K562 (cell line): ENCODE results near the gene PIP4K2A. TPM values are rescaled to one million over a fixed set of nuclear protein-coding genes. Genes with fewer than 3 reads are reported as not detected.

ENCODE experiments used
- BMI1 ChIP-seq: fragments of 150-350 bp; IDR thresholded peaks from 2 replicates; pipeline ENCODE4 v1.6.1; 2014; ENCODE audit warnings: low read length
- CBFB ChIP-seq: sonication (generic); formaldehyde crosslinking; IDR thresholded peaks from 2 replicates; pipeline ENCODE4 v1.4.0; 2020; ENCODE audit warnings: mild to moderate bottlenecking, missing genetic modification reagents
- GTF2E2 ChIP-seq: fragments of 200-800 bp; sonication (Bioruptor generic); IDR thresholded peaks from 2 replicates; pipeline ENCODE4 v1.6.1; 2016; ENCODE audit warnings: missing genetic modification characterization, missing compliant biosample characterization
- ZNF398 ChIP-seq: fragments of 250-450 bp; sonication (Bioruptor Pico); IDR thresholded peaks from 2 replicates; pipeline ENCODE4 v1.8.0; 2021; ENCODE audit warnings: moderate library complexity, mild to moderate bottlenecking, inconsistent platforms
- ZNF511 ChIP-seq: sonication (generic); formaldehyde crosslinking; IDR thresholded peaks from 2 replicates; pipeline ENCODE4 v1.8.0; 2022; ENCODE audit warnings: mild to moderate bottlenecking, missing genetic modification reagents
- ZNF696 ChIP-seq: fragments of 250-450 bp; sonication (Bioruptor Pico); conservative IDR thresholded peaks from 2 replicates; pipeline ENCODE4 v1.4.0; 2020; ENCODE audit warnings: mild to moderate bottlenecking, moderate library complexity
- ZNF75A ChIP-seq: fragments of 450-650 bp; formaldehyde crosslinking; IDR thresholded peaks from 2 replicates; pipeline ENCODE4 v1.4.0; 2020; ENCODE audit warnings: mild to moderate bottlenecking
- polyA plus RNA-seq, 8 experiments: library from polyadenylated mRNA; depleted of rRNA in 4 of 8; stranded (reverse) in 5 of 8; unstranded in 3 of 8; fragments of >200 nt; fragmentation: Nextera tagmentation in 2 of 8; fragmentation: Illumina TruSeq in 1 of 8; extraction: Ambion mirVana in 2 of 8; extraction: Trizol in 1 of 8; gene quantifications; 2 replicates each; pipeline versions ENCODE4 v1.2.1 to v1.2.3, GENCODE V29; 2011 to 2014; ENCODE audit warnings: inconsistent platforms in 1 of 8, missing spikeins in 1 of 8
- total RNA-seq, 7 experiments: library from RNA; depleted of rRNA in 6 of 7; stranded (reverse); fragments of >200 nt in 6 of 7; fragmentation: Illumina TruSeq in 2 of 7; extraction: Trizol in 2 of 7; gene quantifications; 2 replicates each; pipeline versions ENCODE4 v1.2.1 to v1.2.3, GENCODE V29; 2011 to 2021; ENCODE audit warnings: low replicate concordance in 1 of 7
- TF ChIP-seq, protein P1 (sequence below): fragments of 450-650 bp; IDR thresholded peaks from 2 replicates; pipeline ENCODE4 v1.6.1; 2016; ENCODE audit warnings: mild to moderate bottlenecking, moderate library complexity

Gene PIP4K2A
- total and polyA plus RNA-seq, 9 of the 15 experiments (the other 6 are each of a cell fraction or from before 2014, with no cell fraction given): 35.6 to 117 (median 71.9) TPM

DNA sequence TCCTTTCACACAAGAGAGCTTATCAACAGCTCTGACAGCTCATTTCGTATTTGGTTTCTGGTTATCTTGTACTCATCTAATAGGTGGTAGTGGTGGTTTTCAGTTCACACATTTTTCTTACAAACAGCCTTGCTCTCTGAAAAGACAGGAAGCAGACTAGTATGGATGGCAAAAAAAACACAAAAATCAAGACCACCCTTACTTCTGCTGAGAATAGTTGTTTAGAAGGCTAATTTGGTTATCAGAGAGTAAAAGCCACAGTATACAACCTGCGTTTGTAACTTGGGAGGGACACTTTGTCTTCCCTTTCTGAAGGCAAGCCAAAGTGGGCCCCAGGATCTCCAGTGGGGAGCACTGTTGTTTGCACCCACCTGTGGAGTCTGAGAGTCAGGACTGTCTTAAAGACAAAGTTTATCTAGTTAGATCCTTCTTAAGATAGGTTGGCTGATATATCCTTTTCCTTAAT, 68.0 kb downstream of the PIP4K2A start (continued):
- TF ChIP-seq, protein P1, sequence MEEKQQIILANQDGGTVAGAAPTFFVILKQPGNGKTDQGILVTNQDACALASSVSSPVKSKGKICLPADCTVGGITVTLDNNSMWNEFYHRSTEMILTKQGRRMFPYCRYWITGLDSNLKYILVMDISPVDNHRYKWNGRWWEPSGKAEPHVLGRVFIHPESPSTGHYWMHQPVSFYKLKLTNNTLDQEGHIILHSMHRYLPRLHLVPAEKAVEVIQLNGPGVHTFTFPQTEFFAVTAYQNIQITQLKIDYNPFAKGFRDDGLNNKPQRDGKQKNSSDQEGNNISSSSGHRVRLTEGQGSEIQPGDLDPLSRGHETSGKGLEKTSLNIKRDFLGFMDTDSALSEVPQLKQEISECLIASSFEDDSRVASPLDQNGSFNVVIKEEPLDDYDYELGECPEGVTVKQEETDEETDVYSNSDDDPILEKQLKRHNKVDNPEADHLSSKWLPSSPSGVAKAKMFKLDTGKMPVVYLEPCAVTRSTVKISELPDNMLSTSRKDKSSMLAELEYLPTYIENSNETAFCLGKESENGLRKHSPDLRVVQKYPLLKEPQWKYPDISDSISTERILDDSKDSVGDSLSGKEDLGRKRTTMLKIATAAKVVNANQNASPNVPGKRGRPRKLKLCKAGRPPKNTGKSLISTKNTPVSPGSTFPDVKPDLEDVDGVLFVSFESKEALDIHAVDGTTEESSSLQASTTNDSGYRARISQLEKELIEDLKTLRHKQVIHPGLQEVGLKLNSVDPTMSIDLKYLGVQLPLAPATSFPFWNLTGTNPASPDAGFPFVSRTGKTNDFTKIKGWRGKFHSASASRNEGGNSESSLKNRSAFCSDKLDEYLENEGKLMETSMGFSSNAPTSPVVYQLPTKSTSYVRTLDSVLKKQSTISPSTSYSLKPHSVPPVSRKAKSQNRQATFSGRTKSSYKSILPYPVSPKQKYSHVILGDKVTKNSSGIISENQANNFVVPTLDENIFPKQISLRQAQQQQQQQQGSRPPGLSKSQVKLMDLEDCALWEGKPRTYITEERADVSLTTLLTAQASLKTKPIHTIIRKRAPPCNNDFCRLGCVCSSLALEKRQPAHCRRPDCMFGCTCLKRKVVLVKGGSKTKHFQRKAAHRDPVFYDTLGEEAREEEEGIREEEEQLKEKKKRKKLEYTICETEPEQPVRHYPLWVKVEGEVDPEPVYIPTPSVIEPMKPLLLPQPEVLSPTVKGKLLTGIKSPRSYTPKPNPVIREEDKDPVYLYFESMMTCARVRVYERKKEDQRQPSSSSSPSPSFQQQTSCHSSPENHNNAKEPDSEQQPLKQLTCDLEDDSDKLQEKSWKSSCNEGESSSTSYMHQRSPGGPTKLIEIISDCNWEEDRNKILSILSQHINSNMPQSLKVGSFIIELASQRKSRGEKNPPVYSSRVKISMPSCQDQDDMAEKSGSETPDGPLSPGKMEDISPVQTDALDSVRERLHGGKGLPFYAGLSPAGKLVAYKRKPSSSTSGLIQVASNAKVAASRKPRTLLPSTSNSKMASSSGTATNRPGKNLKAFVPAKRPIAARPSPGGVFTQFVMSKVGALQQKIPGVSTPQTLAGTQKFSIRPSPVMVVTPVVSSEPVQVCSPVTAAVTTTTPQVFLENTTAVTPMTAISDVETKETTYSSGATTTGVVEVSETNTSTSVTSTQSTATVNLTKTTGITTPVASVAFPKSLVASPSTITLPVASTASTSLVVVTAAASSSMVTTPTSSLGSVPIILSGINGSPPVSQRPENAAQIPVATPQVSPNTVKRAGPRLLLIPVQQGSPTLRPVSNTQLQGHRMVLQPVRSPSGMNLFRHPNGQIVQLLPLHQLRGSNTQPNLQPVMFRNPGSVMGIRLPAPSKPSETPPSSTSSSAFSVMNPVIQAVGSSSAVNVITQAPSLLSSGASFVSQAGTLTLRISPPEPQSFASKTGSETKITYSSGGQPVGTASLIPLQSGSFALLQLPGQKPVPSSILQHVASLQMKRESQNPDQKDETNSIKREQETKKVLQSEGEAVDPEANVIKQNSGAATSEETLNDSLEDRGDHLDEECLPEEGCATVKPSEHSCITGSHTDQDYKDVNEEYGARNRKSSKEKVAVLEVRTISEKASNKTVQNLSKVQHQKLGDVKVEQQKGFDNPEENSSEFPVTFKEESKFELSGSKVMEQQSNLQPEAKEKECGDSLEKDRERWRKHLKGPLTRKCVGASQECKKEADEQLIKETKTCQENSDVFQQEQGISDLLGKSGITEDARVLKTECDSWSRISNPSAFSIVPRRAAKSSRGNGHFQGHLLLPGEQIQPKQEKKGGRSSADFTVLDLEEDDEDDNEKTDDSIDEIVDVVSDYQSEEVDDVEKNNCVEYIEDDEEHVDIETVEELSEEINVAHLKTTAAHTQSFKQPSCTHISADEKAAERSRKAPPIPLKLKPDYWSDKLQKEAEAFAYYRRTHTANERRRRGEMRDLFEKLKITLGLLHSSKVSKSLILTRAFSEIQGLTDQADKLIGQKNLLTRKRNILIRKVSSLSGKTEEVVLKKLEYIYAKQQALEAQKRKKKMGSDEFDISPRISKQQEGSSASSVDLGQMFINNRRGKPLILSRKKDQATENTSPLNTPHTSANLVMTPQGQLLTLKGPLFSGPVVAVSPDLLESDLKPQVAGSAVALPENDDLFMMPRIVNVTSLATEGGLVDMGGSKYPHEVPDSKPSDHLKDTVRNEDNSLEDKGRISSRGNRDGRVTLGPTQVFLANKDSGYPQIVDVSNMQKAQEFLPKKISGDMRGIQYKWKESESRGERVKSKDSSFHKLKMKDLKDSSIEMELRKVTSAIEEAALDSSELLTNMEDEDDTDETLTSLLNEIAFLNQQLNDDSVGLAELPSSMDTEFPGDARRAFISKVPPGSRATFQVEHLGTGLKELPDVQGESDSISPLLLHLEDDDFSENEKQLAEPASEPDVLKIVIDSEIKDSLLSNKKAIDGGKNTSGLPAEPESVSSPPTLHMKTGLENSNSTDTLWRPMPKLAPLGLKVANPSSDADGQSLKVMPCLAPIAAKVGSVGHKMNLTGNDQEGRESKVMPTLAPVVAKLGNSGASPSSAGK: no peak
- TF ChIP-seq ZNF696 (CRISPR knock-in tag) (no peak), ZNF511 (CRISPR knock-in tag) (no peak), ZNF75A (CRISPR knock-in tag) (no peak), ZNF398 (CRISPR knock-in tag) (no peak), BMI1 (no peak), GTF2E2 (tag) (no peak), CBFB (CRISPR knock-in tag) (no peak)
